Panc1 (cell line): ENCODE data around the gene NPPB. TPM values are rescaled to one million over a fixed set of nuclear protein-coding genes. Genes with fewer than 3 reads are reported as not detected.

Source experiments
- ATAC-seq: fragments of 200-7000 bp; cut with Tn5 transposase; 2 replicates; pipeline ENCODE4 v1.9.1; 2020; ENCODE audit warnings: mild to moderate bottlenecking, moderate library complexity
- BruUV-seq: library from RNA; stranded (reverse); fragments of 400-500 nt; replicated peaks from 2 replicates; lab custom pipeline; 2021; lab: Mats Ljungman, UMichigan
- CTCF ChIA-PET: fragments of 300-600 bp; sonication (Branson Sonifier 250); formaldehyde crosslinking; loops from one replicate; lab custom pipeline; 2022; ENCODE audit warnings: antibody characterized with exemption; lab: Charles Lee
- POLR2A ChIA-PET: fragments of 300-600 bp; sonication (Branson Sonifier 250); formaldehyde crosslinking; loops from one replicate; lab custom pipeline; 2022; ENCODE audit warnings: antibody characterized with exemption; lab: Charles Lee
- DNase-seq: peaks from one replicate; pipeline ENCODE4 v3.0.0-alpha.2; 2010; ENCODE audit warnings: low read depth, low spot score
- H3K27ac ChIP-seq: 2 replicates; pipeline ENCODE4 v1.5.1; 2011; ENCODE audit warnings: mild to moderate bottlenecking, low read length, inconsistent platforms
- H3K27me3 ChIP-seq: fragments of 200-500 bp; sonication (Bioruptor generic); 2 replicates; pipeline ENCODE4 v1.6.0; 2014; ENCODE audit warnings: low read length, inconsistent platforms; ENCODE audit not compliant: control insufficient read depth, insufficient read depth
- H3K36me3 ChIP-seq: fragments of 200-500 bp; sonication (Bioruptor generic); 2 replicates; pipeline ENCODE4 v1.5.1; 2014; ENCODE audit warnings: inconsistent platforms, mild to moderate bottlenecking, low read length, moderate library complexity; ENCODE audit not compliant: control insufficient read depth, insufficient read depth
- H3K4me1 ChIP-seq: 2 replicates; pipeline ENCODE4 v1.5.1; 2011; ENCODE audit warnings: inconsistent platforms, mild to moderate bottlenecking, low read length, moderate library complexity; ENCODE audit not compliant: control insufficient read depth, insufficient read depth
- H3K4me3 ChIP-seq, 2 experiments: 2 replicates each; pipeline ENCODE4 v1.5.1; 2011 to 2012; ENCODE audit warnings: low read depth in 2 of 2, low read length in 2 of 2, mild to moderate bottlenecking in 2 of 2, inconsistent platforms in 1 of 2, moderate library complexity in 1 of 2
- H3K9me3 ChIP-seq: fragments of 200-500 bp; sonication (Bioruptor generic); 2 replicates; pipeline ENCODE4 v1.5.1; 2014; ENCODE audit warnings: low read depth, mild to moderate bottlenecking, inconsistent platforms, low read length, moderate library complexity; ENCODE audit not compliant: control insufficient read depth, insufficient read depth
- POLR2AphosphoS5 ChIP-seq: IDR thresholded peaks from 2 replicates; pipeline ENCODE4 v1.6.1; 2012; ENCODE audit warnings: mild to moderate bottlenecking, low read depth, low read length, moderate library complexity
- REST ChIP-seq, 2 experiments: IDR thresholded peaks; 2 replicates each; pipeline ENCODE4 v1.6.1; 2011 to 2012; ENCODE audit warnings: low read depth in 2 of 2, control low read depth in 1 of 2, low read length in 1 of 2, mild to moderate bottlenecking in 1 of 2, moderate library complexity in 1 of 2; ENCODE audit not compliant: insufficient read depth in 1 of 2
- SIN3A ChIP-seq: IDR thresholded peaks from 2 replicates; pipeline ENCODE4 v1.6.1; 2012; ENCODE audit warnings: low read depth, mild to moderate bottlenecking, low read length, moderate library complexity, borderline replicate concordance; ENCODE audit not compliant: insufficient read depth
- TCF7L2 ChIP-seq: IDR thresholded peaks from 2 replicates; pipeline ENCODE4 v1.6.1; 2011; ENCODE audit warnings: mild to moderate bottlenecking, low read depth, low read length, inconsistent platforms
- in situ Hi-C: cut with HindIII; loops from 2 replicates; pipeline ENCODE4 v1.10.0; 2016; ENCODE audit warnings: low sequenced_read_pairs, low pct_unique_long_range_greater_than_20kb
- intact Hi-C: fragments of 100-400 bp; cut with micrococcal nuclease; formaldehyde crosslinking; loops from one replicate; pipeline ENCODE4 v1.10.0; 2022; ENCODE audit not compliant: unreplicated experiment
- total RNA-seq: library from RNA; stranded (reverse); gene quantifications from one replicate; pipeline ENCODE4 v1.2.1, GENCODE V29; 2021; ENCODE audit not compliant: unreplicated experiment
- TF ChIP-seq, protein P1 (sequence below): fragments of 450-650 bp; IDR thresholded peaks from 2 replicates; pipeline ENCODE4 v1.5.1; 2017; ENCODE audit warnings: mild to moderate bottlenecking

Gene NPPB
- total RNA-seq, 1 experiment from 2014 or later = not detected

DNA sequence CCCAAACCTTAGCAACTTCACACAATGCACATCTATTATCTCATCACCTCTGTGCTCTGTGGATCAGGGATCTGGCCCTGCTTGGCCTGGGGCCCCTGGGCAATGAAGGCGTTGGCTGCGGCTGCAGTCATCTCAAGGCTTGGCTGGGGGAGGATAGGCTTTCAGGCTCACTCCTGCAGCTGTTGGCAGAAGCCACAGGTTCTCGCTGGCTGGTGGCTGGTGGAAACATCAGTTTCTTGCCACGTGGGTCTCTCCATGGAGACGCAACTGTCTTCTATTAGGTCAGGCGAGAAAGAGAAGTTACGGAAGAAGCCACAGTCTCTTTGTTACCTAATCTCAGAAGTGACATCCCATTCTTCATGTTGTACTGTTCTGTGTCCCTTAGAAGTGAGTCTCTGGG is 7.6 kb downstream of the NPPB start:
- intact Hi-C loops (no loop called here), in situ Hi-C loops (no loop called here)
- Histone ChIP-seq H3K27me3 (no peaks in the 10 kb centered on the region), H3K4me1 (no peaks in the 10 kb centered on the region), H3K27ac (no peak overlapping the region), H3K4me3 (no peak overlapping the region), H3K9me3 (no peaks in the 10 kb centered on the region), H3K36me3 (no peaks in the 10 kb centered on the region)
- BruUV-seq = no TSS peak
- ChIA-PET POLR2A (no interaction called here), CTCF (no interaction called here)
- ATAC-seq (no peak), DNase-seq (no peak)
- TF ChIP-seq REST (IDR thresholded peaks at IDR 0.05; ENCODE audit: insufficient read depth in 1 of 2, low read depth in 2 of 2, low read length in 1 of 2) = no peak
- TF ChIP-seq POLR2AphosphoS5 = no peak
- TF ChIP-seq SIN3A = no peak
- TF ChIP-seq TCF7L2 = no peak
- TF ChIP-seq, protein P1, sequence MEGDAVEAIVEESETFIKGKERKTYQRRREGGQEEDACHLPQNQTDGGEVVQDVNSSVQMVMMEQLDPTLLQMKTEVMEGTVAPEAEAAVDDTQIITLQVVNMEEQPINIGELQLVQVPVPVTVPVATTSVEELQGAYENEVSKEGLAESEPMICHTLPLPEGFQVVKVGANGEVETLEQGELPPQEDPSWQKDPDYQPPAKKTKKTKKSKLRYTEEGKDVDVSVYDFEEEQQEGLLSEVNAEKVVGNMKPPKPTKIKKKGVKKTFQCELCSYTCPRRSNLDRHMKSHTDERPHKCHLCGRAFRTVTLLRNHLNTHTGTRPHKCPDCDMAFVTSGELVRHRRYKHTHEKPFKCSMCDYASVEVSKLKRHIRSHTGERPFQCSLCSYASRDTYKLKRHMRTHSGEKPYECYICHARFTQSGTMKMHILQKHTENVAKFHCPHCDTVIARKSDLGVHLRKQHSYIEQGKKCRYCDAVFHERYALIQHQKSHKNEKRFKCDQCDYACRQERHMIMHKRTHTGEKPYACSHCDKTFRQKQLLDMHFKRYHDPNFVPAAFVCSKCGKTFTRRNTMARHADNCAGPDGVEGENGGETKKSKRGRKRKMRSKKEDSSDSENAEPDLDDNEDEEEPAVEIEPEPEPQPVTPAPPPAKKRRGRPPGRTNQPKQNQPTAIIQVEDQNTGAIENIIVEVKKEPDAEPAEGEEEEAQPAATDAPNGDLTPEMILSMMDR = no peak

DNA sequence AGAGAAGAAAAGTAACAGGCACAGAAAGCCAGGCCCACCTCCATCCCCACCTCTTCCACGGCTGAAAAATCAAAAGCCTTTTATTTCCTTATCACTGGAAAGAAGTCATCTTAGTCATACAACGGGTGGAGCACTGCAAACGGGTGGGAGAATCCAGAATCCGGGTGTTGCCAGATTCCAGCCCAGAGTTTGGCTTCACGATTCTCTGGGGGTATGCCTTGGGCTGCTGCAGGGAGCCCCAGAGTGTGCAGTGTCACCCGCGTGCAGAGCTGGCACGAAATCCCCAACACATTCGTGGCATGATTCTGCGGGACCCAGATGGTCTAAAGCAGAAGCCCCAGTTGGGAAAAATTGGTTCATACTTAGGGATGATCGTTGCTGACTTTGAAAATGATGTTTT is 8.6 kb downstream of the NPPB start:
- no peaks in the 10 kb centered on the region for H3K4me1 ChIP-seq
- BruUV-seq = no TSS peak
- no peak for DNase-seq
- H3K4me3 ChIP-seq = no peak overlapping the region
- H3K9me3 ChIP-seq = no peaks in the 10 kb centered on the region
- ChIA-PET POLR2A (no interaction called here), CTCF (interaction anchor here (1.1 kb wide), 1 partner anchor 12 kb away, joined by 4 read pairs; no protein-coding TSS in a partner anchor)
- no peak for ATAC-seq
- no peaks in the 10 kb centered on the region for H3K27me3 ChIP-seq
- in situ Hi-C loops = no loop called here
- TF ChIP-seq SIN3A (no peak), REST (IDR thresholded peaks at IDR 0.05; ENCODE audit: insufficient read depth in 1 of 2, low read depth in 2 of 2, low read length in 1 of 2) (no peak)
- TF ChIP-seq, protein P1 = no peak
- intact Hi-C loops = no loop called here
- H3K36me3 ChIP-seq = no peaks in the 10 kb centered on the region
- H3K27ac ChIP-seq = no peak overlapping the region
